Parathyroid adenoma (tissue), 2 donors: ENCODE measurements around the gene MBLAC2.
A peak's percentile ranks its signal among the peaks of the same experiment; 100 is the strongest.

ENCODE experiments used
- H2AFZ ChIP-seq: fragments of 300-600 bp; sonication (generic); one replicate; pipeline ENCODE4 v1.7.0; 2017; ENCODE audit warnings: antibody characterized with exemption, mild to moderate bottlenecking
- H3K27ac ChIP-seq: fragments of 300-600 bp; sonication (generic); one replicate; pipeline ENCODE4 v1.7.0; 2017
- H3K27me3 ChIP-seq: fragments of 300-600 bp; sonication (generic); one replicate; pipeline ENCODE4 v1.7.0; 2017; ENCODE audit warnings: low read length; ENCODE audit not compliant: control insufficient read depth, insufficient read depth
- H3K36me3 ChIP-seq: fragments of 300-600 bp; sonication (generic); one replicate; pipeline ENCODE4 v1.7.0; 2017; ENCODE audit warnings: low read length; ENCODE audit not compliant: control insufficient read depth, insufficient read depth
- H3K4me1 ChIP-seq: fragments of 300-600 bp; sonication (generic); one replicate; pipeline ENCODE4 v1.7.0; 2017; ENCODE audit warnings: control low read depth
- H3K4me2 ChIP-seq: fragments of 300-600 bp; sonication (generic); one replicate; pipeline ENCODE4 v1.7.0; 2017; ENCODE audit warnings: low read length
- H3K4me3 ChIP-seq: fragments of 300-600 bp; sonication (generic); one replicate; pipeline ENCODE4 v1.7.0; 2017; ENCODE audit warnings: low read depth, low read length
- H3K79me2 ChIP-seq: fragments of 300-600 bp; sonication (generic); one replicate; pipeline ENCODE4 v1.7.0; 2017; ENCODE audit warnings: control low read depth
- H3K9ac ChIP-seq: fragments of 300-600 bp; sonication (generic); one replicate; pipeline ENCODE4 v1.7.0; 2017; ENCODE audit warnings: mild to moderate bottlenecking
- H3K9me3 ChIP-seq: fragments of 300-600 bp; sonication (generic); one replicate; pipeline ENCODE4 v1.7.0; 2017; ENCODE audit warnings: low read length; ENCODE audit not compliant: control insufficient read depth
- TF ChIP-seq, protein P1 (sequence below): fragments of 300-600 bp; sonication (generic); IDR thresholded peaks from one replicate; pipeline ENCODE4 v1.7.0; 2017; ENCODE audit warnings: antibody characterized with exemption, mild to moderate bottlenecking
- donor health status: primary hyperparathyroidism.

MBLAC2 gene

DNA sequence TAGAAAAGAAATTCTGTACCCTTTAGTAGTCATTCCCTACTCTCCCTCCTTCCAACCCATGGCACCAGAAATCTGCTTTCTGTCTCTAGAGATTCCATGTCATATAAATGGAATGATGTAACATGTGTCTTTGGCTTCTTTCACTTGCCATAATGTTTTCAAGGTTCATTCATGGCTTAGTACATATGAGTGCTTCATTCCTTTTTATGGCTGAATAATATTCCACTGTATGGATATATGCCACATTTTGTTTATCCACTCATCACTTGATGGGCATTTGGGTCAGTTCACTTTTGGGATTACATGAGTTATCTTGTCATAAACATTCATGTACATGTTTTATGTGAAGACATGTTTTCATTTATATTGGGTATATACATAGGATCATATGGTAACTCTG, 19.5 kb upstream of the MBLAC2 start:
- Histone ChIP-seq H3K4me3 (no peak overlapping the region), H3K9ac (no peak overlapping the region), H3K4me2 (no peak overlapping the region), H3K4me1 (peaks cover 4% of the 10 kb centered on the region), H2AFZ (no peak overlapping the region), H3K9me3 (no peaks in the 10 kb centered on the region), H3K79me2 (no peaks in the 10 kb centered on the region), H3K27ac (no peak overlapping the region), H3K36me3 (no peaks in the 10 kb centered on the region), H3K27me3 (no peaks in the 10 kb centered on the region)
- TF ChIP-seq, protein P1, sequence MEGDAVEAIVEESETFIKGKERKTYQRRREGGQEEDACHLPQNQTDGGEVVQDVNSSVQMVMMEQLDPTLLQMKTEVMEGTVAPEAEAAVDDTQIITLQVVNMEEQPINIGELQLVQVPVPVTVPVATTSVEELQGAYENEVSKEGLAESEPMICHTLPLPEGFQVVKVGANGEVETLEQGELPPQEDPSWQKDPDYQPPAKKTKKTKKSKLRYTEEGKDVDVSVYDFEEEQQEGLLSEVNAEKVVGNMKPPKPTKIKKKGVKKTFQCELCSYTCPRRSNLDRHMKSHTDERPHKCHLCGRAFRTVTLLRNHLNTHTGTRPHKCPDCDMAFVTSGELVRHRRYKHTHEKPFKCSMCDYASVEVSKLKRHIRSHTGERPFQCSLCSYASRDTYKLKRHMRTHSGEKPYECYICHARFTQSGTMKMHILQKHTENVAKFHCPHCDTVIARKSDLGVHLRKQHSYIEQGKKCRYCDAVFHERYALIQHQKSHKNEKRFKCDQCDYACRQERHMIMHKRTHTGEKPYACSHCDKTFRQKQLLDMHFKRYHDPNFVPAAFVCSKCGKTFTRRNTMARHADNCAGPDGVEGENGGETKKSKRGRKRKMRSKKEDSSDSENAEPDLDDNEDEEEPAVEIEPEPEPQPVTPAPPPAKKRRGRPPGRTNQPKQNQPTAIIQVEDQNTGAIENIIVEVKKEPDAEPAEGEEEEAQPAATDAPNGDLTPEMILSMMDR: no peak

DNA sequence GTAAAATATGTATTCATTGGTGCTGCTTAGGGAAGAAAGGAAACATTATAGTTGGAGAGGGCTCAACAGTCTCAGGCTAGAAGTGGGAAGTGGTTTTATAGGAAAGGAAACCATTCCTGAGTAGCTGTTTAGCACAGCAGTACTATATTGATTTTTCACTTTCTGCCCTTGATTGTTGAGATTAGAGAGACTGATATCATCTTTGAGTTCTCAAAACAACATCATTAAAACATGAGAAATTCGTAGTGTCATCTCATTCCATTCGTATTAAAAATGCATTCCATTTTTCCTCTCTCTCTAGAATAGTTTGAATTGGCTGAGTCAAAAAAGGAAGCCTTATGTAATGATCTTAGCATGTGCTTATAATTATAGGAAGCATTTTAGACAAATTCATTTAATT, 14.2 kb upstream of the MBLAC2 start:
- Histone ChIP-seq H3K36me3 (no peaks in the 10 kb centered on the region), H3K27me3 (no peaks in the 10 kb centered on the region), H3K27ac (peak overlapping the region; percentile 29), H3K9ac (no peak overlapping the region), H3K4me3 (no peak overlapping the region), H3K4me1 (peaks cover 4% of the 10 kb centered on the region), H3K4me2 (peak overlapping the region; percentile 13), H3K9me3 (no peaks in the 10 kb centered on the region), H2AFZ (no peak overlapping the region), H3K79me2 (no peaks in the 10 kb centered on the region)
- TF ChIP-seq, protein P1: no peak

DNA sequence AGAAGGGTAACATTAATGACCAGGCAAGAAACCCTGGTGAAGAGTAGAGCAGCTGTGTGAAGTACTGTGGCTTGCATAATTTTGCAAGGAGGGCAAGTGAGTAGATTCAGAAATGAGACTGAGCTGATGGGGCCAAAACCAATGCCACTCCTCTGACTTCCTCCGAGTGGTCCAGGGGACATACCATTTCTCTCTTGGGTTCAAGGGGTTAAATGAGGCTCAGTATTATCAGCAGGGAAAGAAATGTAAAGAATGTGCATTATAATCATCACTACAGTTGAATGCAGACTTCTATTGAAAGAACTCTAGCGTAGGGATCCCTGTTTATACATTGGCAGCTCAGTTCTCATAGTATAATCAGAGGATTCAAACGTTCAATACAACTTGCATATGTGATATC, 10.0 kb upstream of the MBLAC2 start:
- Histone ChIP-seq H3K27me3 (no peaks in the 10 kb centered on the region), H3K9me3 (no peaks in the 10 kb centered on the region), H2AFZ (no peak overlapping the region), H3K27ac (no peak overlapping the region), H3K79me2 (no peaks in the 10 kb centered on the region), H3K9ac (no peak overlapping the region), H3K4me1 (peaks cover 7% of the 10 kb centered on the region), H3K36me3 (no peaks in the 10 kb centered on the region), H3K4me2 (no peak overlapping the region), H3K4me3 (no peak overlapping the region)
- TF ChIP-seq, protein P1: no peak

DNA sequence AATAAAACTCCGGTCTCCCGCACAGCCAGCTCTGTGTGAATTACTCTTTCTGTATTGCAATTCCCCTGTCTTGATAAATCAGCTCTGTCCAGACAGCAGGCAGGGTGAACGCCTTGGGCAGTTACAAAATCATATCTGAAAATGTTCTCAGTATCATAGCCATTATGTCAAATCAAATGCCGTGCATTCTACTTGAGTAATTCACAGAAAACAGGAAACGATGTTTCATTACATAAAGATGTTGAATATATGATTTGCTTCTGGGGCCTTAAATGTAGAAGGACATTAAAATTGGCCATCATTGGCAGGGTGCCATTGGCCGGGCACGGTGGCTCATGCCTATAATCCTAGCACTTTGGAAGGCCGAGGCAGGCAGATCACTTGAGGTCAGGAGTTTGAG, 8.6 kb upstream of the MBLAC2 start:
- Histone ChIP-seq H3K4me3 (no peak overlapping the region), H3K4me2 (no peak overlapping the region), H3K36me3 (no peaks in the 10 kb centered on the region), H3K9me3 (no peaks in the 10 kb centered on the region), H3K9ac (no peak overlapping the region), H3K79me2 (no peaks in the 10 kb centered on the region), H3K27ac (no peak overlapping the region), H3K27me3 (no peaks in the 10 kb centered on the region), H2AFZ (no peak overlapping the region), H3K4me1 (peaks cover 7% of the 10 kb centered on the region)
- TF ChIP-seq, protein P1: no peak

GRCh38 chr5:90480699-90481098, 6.1 kb upstream of the MBLAC2 start:
- Histone ChIP-seq H3K9ac (no peak overlapping the region), H3K9me3 (no peaks in the 10 kb centered on the region), H3K27ac (peak overlapping the region; percentile 49), H3K4me3 (no peak overlapping the region), H3K27me3 (no peaks in the 10 kb centered on the region), H3K79me2 (no peaks in the 10 kb centered on the region), H3K36me3 (no peaks in the 10 kb centered on the region), H3K4me1 (peaks cover 7% of the 10 kb centered on the region), H2AFZ (peak overlapping the region; percentile 39), H3K4me2 (no peak overlapping the region)
- TF ChIP-seq, protein P1: no peak
